Ovary (tissue), 9 donors: ENCODE measurements around the gene COA6. TPM values are rescaled to one million over a fixed set of nuclear protein-coding genes. Genes with fewer than 3 reads are reported as not detected.
"Not testable (repeated sequence)": the region's sequence is repeated elsewhere in the genome, so short reads cannot be mapped to it uniquely, and the experiment has no call there.

ENCODE experiments used
- DNase-seq, 5 donors: peaks; one replicate each; pipeline ENCODE4 v3.0.0-alpha.2; 2019 to 2020
- H3K27ac ChIP-seq, 2 donors: fragments of 200-600 bp; one replicate each; pipeline versions ENCODE4 v1.5.1 to v1.8.0; 2019 to 2022
- H3K27me3 ChIP-seq: fragments of 200-600 bp; one replicate; pipeline ENCODE4 v1.8.0; 2022
- H3K36me3 ChIP-seq: fragments of 200-600 bp; sonication (generic); one replicate; pipeline ENCODE4 v1.5.1; 2019
- H3K4me1 ChIP-seq: one replicate; pipeline ENCODE4 v1.8.1; 2013; ENCODE audit warnings: mild to moderate bottlenecking, moderate library complexity; ENCODE audit not compliant: insufficient read depth
- H3K4me3 ChIP-seq: fragments of 200-600 bp; sonication (generic); one replicate; pipeline ENCODE4 v1.5.1; 2017
- H3K9me3 ChIP-seq, 2 donors: fragments of 200-600 bp in 1 of 2; sonication (generic) in 1 of 2; one replicate each; pipeline versions ENCODE4 v1.5.1 to v1.8.1; 2013 to 2019; ENCODE audit warnings: mild to moderate bottlenecking in 1 of 2, moderate library complexity in 1 of 2
- CTCF ChIP-seq, 3 donors: fragments of 450-650 bp in 2 of 3; fragments of 200-600 bp in 1 of 3; IDR thresholded peaks; one replicate each; pipeline versions ENCODE4 v1.5.1 to v1.8.0; 2016 to 2022; ENCODE audit warnings: antibody characterized with exemption in 3 of 3, mild to moderate bottlenecking in 1 of 3
- EP300 ChIP-seq: sonication (generic); formaldehyde crosslinking; IDR thresholded peaks from one replicate; pipeline ENCODE4 v1.6.1; 2017; ENCODE audit warnings: antibody characterized with exemption
- POLR2A ChIP-seq: fragments of 450-650 bp; IDR thresholded peaks from one replicate; pipeline ENCODE4 v1.6.1; 2017; ENCODE audit warnings: antibody characterized with exemption, mild to moderate bottlenecking, moderate library complexity
- WGBS, 3 donors: extraction: QIAGEN DNeasy Blood & Tissue Kit in 1 of 3; methylation state at CpG; one replicate each; pipeline versions ENCODE4 v1.1.5 to v1.1.7; 2013 to 2017; 5-methylcytosine and 5-hydroxymethylcytosine counted together
- intact Hi-C, 4 donors: fragments of 100-400 bp; cut with DNase I; formaldehyde crosslinking; loops; one replicate each; pipeline versions ENCODE4 v1.11.0 to v1.15.1; 2022 to 2023
- polyA plus RNA-seq, 2 donors: library from polyadenylated mRNA; stranded (reverse); fragments of 200-250 nt in 1 of 2; fragments of 350-450 nt in 1 of 2; fragmentation: Illumina TruSeq in 1 of 2; extraction: RNeasy Lipid Tissue Mini Kit (QIAGEN cat#74804) in 1 of 2; gene quantifications; one replicate each; pipeline ENCODE4 v1.2.3, GENCODE V29; 2013 to 2014
- total RNA-seq, 7 donors: library from RNA; depleted of rRNA in 2 of 7; stranded (reverse); fragments of >200 nt in 2 of 7; fragmentation: NEBNext Ultra II Directional in 3 of 7; extraction: Animal tissue kit (Norgen Biotek cat#: 25700) in 3 of 7; gene quantifications; one replicate each; pipeline versions ENCODE4 v1.1.0 to v1.2.4, GENCODE V29; 2016 to 2023
- donor health status: DM: no; HTN: no; CAD: no; lungs with moderate emphysema.
- donor health status: DM: no; HTN: no; CAD: no.
- donor health status: Bipolar disorder and iron deficiency.
- donor health status: DM: yes; HTN: yes; CAD: no.
- donor health status: DM: no; HTN: no; CAD: no.
- donor health status: DM: yes; HTN: yes; CAD: no.

Gene COA6
- total and polyA plus RNA-seq, 9 donors, result 12.8 to 28.3 (median 17.6) TPM

- no peak for DNase-seq
- intact Hi-C loops, result no loop called here
- H3K4me3 ChIP-seq, result no peak overlapping the region
- 91 to 97% (median 93%) methylated on average over 8 of the region's 8 CpGs for WGBS, 3 donors
- H3K27me3 ChIP-seq, result no peaks in the 10 kb centered on the region
- no peaks in the 10 kb centered on the region for H3K4me1 ChIP-seq
- H3K27ac ChIP-seq, result no peak overlapping the region
- TF ChIP-seq CTCF (IDR thresholded peaks at IDR 0.05), result no peak
- no peak for TF ChIP-seq POLR2A
- no peak for TF ChIP-seq EP300
- no peaks in the 10 kb centered on the region for H3K36me3 ChIP-seq
- no peaks in the 10 kb centered on the region for H3K9me3 ChIP-seq
These were observed 22.8 kb downstream of the COA6 start for GRCh38 chr1:234396092-234396491.

GRCh38 chr1:234396871-234397270, 23.6 kb downstream of the COA6 start:
- no peaks in the 10 kb centered on the region for H3K9me3 ChIP-seq
- H3K27ac ChIP-seq, result no peak overlapping the region
- TF ChIP-seq EP300, result no peak
- no peak for TF ChIP-seq CTCF (IDR thresholded peaks at IDR 0.05)
- no peak for TF ChIP-seq POLR2A
- no peaks in the 10 kb centered on the region for H3K27me3 ChIP-seq
- no peaks in the 10 kb centered on the region for H3K4me1 ChIP-seq
- WGBS, 3 donors, result 85 to 90% (median 90%) methylated on average over 6 of the region's 6 CpGs
- no peak overlapping the region for H3K4me3 ChIP-seq
- intact Hi-C loops, result no loop called here
- no peak for DNase-seq
- H3K36me3 ChIP-seq, result no peaks in the 10 kb centered on the region

DNA sequence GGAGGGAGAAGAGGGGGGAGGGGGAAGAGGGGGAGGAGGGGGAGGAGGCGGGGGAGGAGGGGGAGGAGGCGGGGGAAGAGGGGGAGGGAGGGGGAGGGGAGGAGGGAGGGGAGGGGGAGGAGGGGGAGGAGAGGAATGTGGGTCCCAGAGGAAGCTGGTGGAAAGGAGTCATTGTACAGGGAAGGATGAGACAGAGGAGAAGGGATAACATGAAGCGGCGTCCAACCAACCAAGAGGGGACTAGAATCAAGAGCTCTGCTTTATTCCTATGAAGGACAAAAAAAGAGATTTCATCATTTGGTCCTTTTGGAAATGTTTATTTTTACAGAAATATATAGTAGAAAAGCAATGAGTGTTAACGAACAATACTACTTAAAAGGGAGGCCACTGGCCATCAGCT, 24.5 kb downstream of the COA6 start:
- no peak for TF ChIP-seq EP300
- Histone ChIP-seq H3K36me3 (no peaks in the 10 kb centered on the region), H3K9me3 (no peaks in the 10 kb centered on the region), H3K27me3 (no peaks in the 10 kb centered on the region), H3K27ac (no peak overlapping the region), H3K4me1 (no peaks in the 10 kb centered on the region), H3K4me3 (no peak overlapping the region)
- WGBS, 3 donors, result 64 to 83% (median 67%) methylated on average over 3 of the region's 5 CpGs
- intact Hi-C loops, result no loop called here
- no peak for DNase-seq

DNA sequence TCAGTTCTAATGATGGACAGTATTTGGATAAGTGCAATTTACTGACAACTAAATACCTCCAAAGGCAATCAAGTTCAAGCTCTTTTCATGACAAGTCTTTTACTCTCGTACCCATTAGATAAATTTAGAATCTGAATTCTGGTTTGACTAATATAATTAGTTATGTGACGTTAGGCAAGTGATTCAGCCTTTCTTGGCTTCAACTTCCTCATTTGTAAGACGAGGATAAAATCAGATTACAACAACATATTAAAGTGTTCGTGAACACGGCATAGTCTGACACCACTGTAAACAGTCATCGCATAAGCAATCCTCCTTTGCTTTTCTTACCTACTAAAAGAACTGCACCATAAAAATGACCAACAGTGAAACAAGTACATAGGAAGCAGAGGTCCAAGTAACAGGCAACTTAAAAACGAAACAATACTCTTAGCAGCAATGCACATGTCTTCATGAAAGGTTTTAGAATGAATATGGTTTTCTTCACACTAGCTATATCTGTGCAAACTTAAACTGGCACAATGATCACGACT, 25.7 kb downstream of the COA6 start:
- no peak for DNase-seq
- TF ChIP-seq EP300, result no peak
- TF ChIP-seq CTCF (IDR thresholded peaks at IDR 0.05), result no peak
- no peak for TF ChIP-seq POLR2A
- Histone ChIP-seq H3K4me1 (no peaks in the 10 kb centered on the region), H3K9me3 (no peaks in the 10 kb centered on the region), H3K4me3 (no peak overlapping the region), H3K27ac (no peak overlapping the region), H3K36me3 (no peaks in the 10 kb centered on the region), H3K27me3 (no peaks in the 10 kb centered on the region)
- intact Hi-C loops, result no loop called here
- 79% methylated on average over 8 of the region's 8 CpGs for WGBS, 3 donors

DNA sequence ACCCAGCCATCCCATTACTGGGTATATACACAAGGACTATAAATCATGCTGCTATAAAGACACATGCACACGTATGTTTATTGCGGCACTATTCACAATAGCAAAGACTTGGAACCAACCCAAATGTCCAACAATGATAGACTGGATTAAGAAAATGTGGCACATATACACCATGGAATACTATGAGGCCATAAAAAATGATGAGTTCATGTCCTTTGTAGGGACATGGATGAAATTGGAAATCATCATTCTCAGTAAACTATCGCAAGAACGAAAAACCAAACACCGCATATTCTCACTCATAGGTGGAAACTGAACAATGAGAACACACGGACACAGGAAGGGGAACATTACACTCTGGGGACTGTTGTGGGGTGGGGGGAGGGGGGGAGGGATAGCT, 26.3 kb downstream of the COA6 start:
- not testable (repeated sequence) for H3K9me3 ChIP-seq
- WGBS, 3 donors, result 93 to 96% (median 94%) methylated on average over 6 of the region's 6 CpGs

GRCh38 chr1:234400773-234401172, 27.5 kb downstream of the COA6 start:
- H3K27ac ChIP-seq, result no peak overlapping the region
- no peak overlapping the region for H3K4me3 ChIP-seq
- intact Hi-C loops, result no loop called here
- no peaks in the 10 kb centered on the region for H3K36me3 ChIP-seq
- TF ChIP-seq EP300 (no peak), POLR2A (no peak), CTCF (IDR thresholded peaks at IDR 0.05) (no peak)
- H3K27me3 ChIP-seq, result no peaks in the 10 kb centered on the region
- no peak for DNase-seq
- H3K9me3 ChIP-seq, result no peaks in the 10 kb centered on the region
- no peaks in the 10 kb centered on the region for H3K4me1 ChIP-seq

More for the DNA sequence above, 26.3 kb downstream of the COA6 start:
- H3K27ac ChIP-seq, H3K27me3 ChIP-seq, H3K4me1 ChIP-seq, H3K4me3 ChIP-seq, H3K36me3 ChIP-seq, intact Hi-C loops, DNase-seq: not testable (repeated sequence)
